GM12878 (cell line): ENCODE data around the gene MAGI3. TPM values are rescaled to one million over a fixed set of nuclear protein-coding genes. Genes with fewer than 3 reads are reported as not detected.

ENCODE experiments used
- ATAC-seq: fragments of 200-7000 bp; cut with Tn5 transposase; 3 replicates; pipeline ENCODE4 v1.9.1; 2020; ENCODE audit warnings: mild to moderate bottlenecking, moderate library complexity
- BruUV-seq: library from RNA; stranded (reverse); fragments of 400-500 nt; replicated peaks from 2 replicates; lab custom pipeline; 2021; lab: Mats Ljungman, UMichigan
- CTCF ChIA-PET: fragments of 300-600 bp; sonication (Branson Sonifier 250); formaldehyde crosslinking; extraction: SDS; loops from one replicate; lab custom pipeline; 2021; ENCODE audit warnings: inconsistent platforms; lab: Yijun Ruan, JAX
- POLR2A ChIA-PET: fragments of 350-600 bp; formaldehyde crosslinking; extraction: SDS; loops from one replicate; lab custom pipeline; 2021; ENCODE audit warnings: inconsistent platforms; lab: Charles Lee
- RAD21 ChIA-PET: fragments of 300-600 bp; sonication (Branson Sonifier 250); formaldehyde crosslinking; loops from one replicate; lab custom pipeline; 2023; ENCODE audit warnings: antibody characterized with exemption; ENCODE audit not compliant: unreplicated experiment; lab: Charles Lee
- SMC1A ChIA-PET: fragments of 300-600 bp; sonication (Branson Sonifier 250); formaldehyde crosslinking; loops from one replicate; lab custom pipeline; 2023; ENCODE audit not compliant: unreplicated experiment, uncharacterized antibody; lab: Charles Lee
- DNase-seq: peaks from one replicate; pipeline ENCODE4 v3.0.0-alpha.2; 2011; ENCODE audit warnings: low read depth, low spot score
- FAIRE-seq: peaks from 3 replicates; lab custom pipeline; 2011; peaks lifted over from hg19 to GRCh38; lab: Jason Lieb, UNC
- H2AFZ ChIP-seq: 2 replicates; pipeline ENCODE4 v1.6.0; 2011; ENCODE audit warnings: low read depth, low read length, control low read depth; ENCODE audit not compliant: control insufficient read depth
- H3K27ac ChIP-seq: 2 replicates; pipeline ENCODE4 v1.5.1; 2011; ENCODE audit warnings: control low read depth; ENCODE audit not compliant: control insufficient read depth, insufficient read depth
- H3K27me3 ChIP-seq, 2 experiments: replicated peaks in 1 of 2; 2 replicates each; pipeline versions ENCODE4 v1.6.0 to v1.6.1; 2011; ENCODE audit warnings: low read length in 1 of 2; ENCODE audit not compliant: control insufficient read depth in 2 of 2, insufficient read depth in 2 of 2
- H3K36me3 ChIP-seq, 2 experiments: 2 replicates each; pipeline ENCODE4 v1.5.1; 2011; ENCODE audit warnings: low read length in 1 of 2; ENCODE audit not compliant: control insufficient read depth in 2 of 2, insufficient read depth in 2 of 2
- H3K4me1 ChIP-seq: 2 replicates; pipeline ENCODE4 v1.6.1; 2011; ENCODE audit warnings: mild to moderate bottlenecking, low read length, moderate library complexity, mixed read lengths; ENCODE audit not compliant: control insufficient read depth, insufficient read depth
- H3K4me2 ChIP-seq: 2 replicates; pipeline ENCODE4 v1.6.0; 2011; ENCODE audit warnings: control low read depth; ENCODE audit not compliant: control insufficient read depth, insufficient read depth
- H3K4me3 ChIP-seq: fragments of 200-600 bp; sonication (generic); 2 replicates; pipeline ENCODE4 v1.5.1; 2016
- H3K79me2 ChIP-seq: 2 replicates; pipeline ENCODE4 v1.6.0; 2011; ENCODE audit warnings: low read length; ENCODE audit not compliant: control insufficient read depth, insufficient read depth
- H3K9ac ChIP-seq: 2 replicates; pipeline ENCODE4 v1.8.0; 2011; ENCODE audit warnings: low read length, control low read depth, mixed read lengths; ENCODE audit not compliant: control insufficient read depth, insufficient read depth
- H3K9me3 ChIP-seq: replicated peaks from 3 replicates; pipeline ENCODE4 v1.5.1; 2011; ENCODE audit warnings: mild to moderate bottlenecking, low read length; ENCODE audit not compliant: control insufficient read depth, insufficient read depth
- H4K20me1 ChIP-seq: 2 replicates; pipeline ENCODE4 v1.6.0; 2011; ENCODE audit not compliant: control insufficient read depth, insufficient read depth
- ASH2L ChIP-seq: fragments of 300-600, 200-600 bp; sonication (generic); IDR thresholded peaks from 2 replicates; pipeline ENCODE4 v1.6.1; 2017; ENCODE audit warnings: low read depth, mild to moderate bottlenecking, borderline replicate concordance
- BACH1 ChIP-seq: fragments of 450-650 bp; IDR thresholded peaks from 2 replicates; pipeline ENCODE4 v1.6.1; 2017; ENCODE audit warnings: mild to moderate bottlenecking, borderline replicate concordance
- CHD1 ChIP-seq: IDR thresholded peaks from 2 replicates; pipeline ENCODE4 v1.6.1; 2012; ENCODE audit warnings: low read depth, low read length, improper control_type of control experiment
- CHD2 ChIP-seq: IDR thresholded peaks from 2 replicates; pipeline ENCODE4 v1.6.1; 2011; ENCODE audit warnings: low read depth, low read length, improper control_type of control experiment, borderline replicate concordance
- CHD4 ChIP-seq: fragments of 200-600 bp; sonication (generic); IDR thresholded peaks from 2 replicates; pipeline ENCODE4 v1.6.1; 2016; ENCODE audit warnings: mild to moderate bottlenecking
- CUX1 ChIP-seq: IDR thresholded peaks from 2 replicates; pipeline ENCODE4 v1.6.1; 2012; ENCODE audit warnings: improper control_type of control experiment, low read depth, low read length; ENCODE audit not compliant: insufficient replicate concordance
- GABPA ChIP-seq: IDR thresholded peaks from 2 replicates; pipeline ENCODE4 v1.6.1; 2014; ENCODE audit warnings: antibody characterized with exemption, low read depth, mild to moderate bottlenecking, inconsistent platforms
- MEF2A ChIP-seq: IDR thresholded peaks from 2 replicates; pipeline ENCODE4 v1.6.1; 2011; ENCODE audit warnings: low read depth, mild to moderate bottlenecking, low read length, moderate library complexity; ENCODE audit not compliant: insufficient read depth
- MYC ChIP-seq: IDR thresholded peaks from 2 replicates; pipeline ENCODE4 v1.6.1; 2011; ENCODE audit warnings: mild to moderate bottlenecking, low read length, moderate library complexity, inconsistent platforms; ENCODE audit not compliant: insufficient read depth, insufficient replicate concordance, insufficient read length, severe bottlenecking
- NBN ChIP-seq: fragments of 450-650 bp; IDR thresholded peaks from 2 replicates; pipeline ENCODE4 v1.6.1; 2016
- NKRF ChIP-seq: fragments of 450-650 bp; conservative IDR thresholded peaks from 2 replicates; pipeline ENCODE4 v1.6.1; 2017; ENCODE audit warnings: mild to moderate bottlenecking, moderate library complexity
- NR2C1 ChIP-seq: fragments of 450-650 bp; IDR thresholded peaks from 2 replicates; pipeline ENCODE4 v1.6.1; 2017; ENCODE audit warnings: antibody characterized with exemption, mild to moderate bottlenecking, moderate library complexity
- RAD51 ChIP-seq: fragments of 450-650 bp; IDR thresholded peaks from 2 replicates; pipeline ENCODE4 v1.6.1; 2016; ENCODE audit warnings: moderate library complexity, mild to moderate bottlenecking, inconsistent platforms
- RFX5 ChIP-seq: IDR thresholded peaks from 2 replicates; pipeline ENCODE4 v1.6.1; 2011; ENCODE audit warnings: low read depth, low read length, improper control_type of control experiment
- RUNX3 ChIP-seq: IDR thresholded peaks from 2 replicates; pipeline ENCODE4 v1.6.1; 2012; ENCODE audit warnings: low read length, inconsistent platforms
- STAT1 ChIP-seq: fragments of 450-650 bp; conservative IDR thresholded peaks from 2 replicates; pipeline ENCODE4 v1.6.1; 2014; ENCODE audit warnings: antibody characterized with exemption, mild to moderate bottlenecking
- SUZ12 ChIP-seq: fragments of 200-600 bp; sonication (generic); IDR thresholded peaks from one replicate; pipeline ENCODE4 v1.6.1; 2018; ENCODE audit warnings: antibody characterized with exemption, mild to moderate bottlenecking; ENCODE audit not compliant: unreplicated experiment
- TAF1 ChIP-seq: IDR thresholded peaks from 2 replicates; pipeline ENCODE4 v1.6.1; 2011; ENCODE audit warnings: mild to moderate bottlenecking, low read depth, low read length, borderline replicate concordance
- WGBS: methylation state at CpG from one replicate; pipeline ENCODE4 v1.1.6; 2016; ENCODE audit warnings: low lambda C conversion rate; ENCODE audit not compliant: insufficient replicate concordance, insufficient coverage; ENCODE audit errors: missing lambda C conversion rate; 5-methylcytosine and 5-hydroxymethylcytosine counted together
- in situ Hi-C: fragments of 300-500 bp; cut with MboI; formaldehyde crosslinking; loops from 9 replicates; pipeline ENCODE4 v1.14.3; 2018; ENCODE audit warnings: mixed read lengths
- intact Hi-C: fragments of 100-400 bp; cut with micrococcal nuclease; formaldehyde crosslinking; loops from one replicate; pipeline ENCODE4 v1.14.2; 2022; ENCODE audit not compliant: unreplicated experiment
- polyA plus RNA-seq, 11 experiments: library from polyadenylated mRNA; depleted of rRNA in 4 of 11; unstranded in 6 of 11; stranded (reverse) in 5 of 11; fragments of >200 nt; fragmentation: Nextera tagmentation in 4 of 11; fragmentation: Illumina TruSeq in 1 of 11; extraction: Ambion mirVana in 4 of 11; extraction: Trizol in 1 of 11; gene quantifications; 1 replicate in 1 of 11; 2 replicates in 10 of 11; pipeline versions ENCODE4 v1.2.1 to v1.2.3, GENCODE V29; 2011 to 2016; ENCODE audit warnings: inconsistent platforms in 2 of 11, missing spikeins in 2 of 11, low read depth in 1 of 11
- total RNA-seq, 4 experiments: library from RNA; depleted of rRNA in 3 of 4; stranded (reverse); fragments of >200 nt in 3 of 4; fragmentation: Illumina TruSeq in 1 of 4; extraction: Trizol in 1 of 4; gene quantifications; 2 replicates each; pipeline versions ENCODE4 v1.2.1 to v1.2.3, GENCODE V29; 2013 to 2021
- TF ChIP-seq, protein P1 (sequence below): IDR thresholded peaks from 2 replicates; pipeline ENCODE4 v1.6.1; 2011; ENCODE audit warnings: mild to moderate bottlenecking, low read depth, low read length, moderate library complexity; ENCODE audit not compliant: insufficient replicate concordance

Gene MAGI3
- total and polyA plus RNA-seq, 10 of the 15 experiments (the other 5 are each of a cell fraction or from before 2014, with no cell fraction given): 0.17 to 0.65 (median 0.32) TPM

DNA sequence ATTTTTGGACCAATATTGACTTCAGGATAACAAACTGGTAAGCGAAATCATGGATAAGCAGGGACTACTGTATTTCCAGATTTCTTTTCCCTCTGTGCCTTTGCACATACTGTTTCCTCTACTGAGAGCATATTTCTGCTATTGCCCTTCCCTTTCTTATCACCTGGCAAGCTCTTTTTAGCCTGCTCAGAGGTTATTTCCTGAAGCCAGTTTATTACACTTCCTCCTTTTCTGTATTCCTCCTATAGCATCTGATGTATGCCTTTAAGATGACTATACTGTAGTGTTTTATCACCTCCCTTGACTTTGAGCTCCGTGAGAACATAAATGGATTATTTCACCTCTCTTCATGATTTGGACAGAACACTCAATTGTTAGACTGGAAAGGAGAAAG is 49.0 kb downstream of the MAGI3 start:
- POLR2A ChIA-PET: no interaction called here
- in situ Hi-C loops: no loop called here

More for the DNA sequence above, 49.0 kb downstream of the MAGI3 start:
- DNase-seq: no peak
- H3K4me2 ChIP-seq: no peak overlapping the region
- H3K9me3 ChIP-seq: no peaks in the 10 kb centered on the region; the same call in 2 of the 3 replicates
- ChIA-PET RAD21 (no interaction called here), CTCF (no interaction called here), SMC1A (no interaction called here)
- 50% methylated on average over 2 of the region's 2 CpGs for WGBS
- no peak for TF ChIP-seq TAF1
- TF ChIP-seq CUX1: no peak
- TF ChIP-seq ASH2L: no peak
- TF ChIP-seq CHD4: no peak
- no peak for TF ChIP-seq GABPA
- TF ChIP-seq RFX5: no peak
- no peak for TF ChIP-seq SUZ12
- no peak for TF ChIP-seq RAD51
- no peak for TF ChIP-seq STAT1
- TF ChIP-seq, protein P1, sequence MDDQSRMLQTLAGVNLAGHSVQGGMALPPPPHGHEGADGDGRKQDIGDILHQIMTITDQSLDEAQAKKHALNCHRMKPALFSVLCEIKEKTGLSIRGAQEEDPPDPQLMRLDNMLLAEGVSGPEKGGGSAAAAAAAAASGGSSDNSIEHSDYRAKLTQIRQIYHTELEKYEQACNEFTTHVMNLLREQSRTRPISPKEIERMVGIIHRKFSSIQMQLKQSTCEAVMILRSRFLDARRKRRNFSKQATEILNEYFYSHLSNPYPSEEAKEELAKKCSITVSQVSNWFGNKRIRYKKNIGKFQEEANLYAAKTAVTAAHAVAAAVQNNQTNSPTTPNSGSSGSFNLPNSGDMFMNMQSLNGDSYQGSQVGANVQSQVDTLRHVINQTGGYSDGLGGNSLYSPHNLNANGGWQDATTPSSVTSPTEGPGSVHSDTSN: no peak
- TF ChIP-seq CHD2: no peak
- no peak for TF ChIP-seq MEF2A
- TF ChIP-seq RUNX3: no peak
- no peak for TF ChIP-seq NKRF
- no peak for TF ChIP-seq NR2C1
- TF ChIP-seq NBN: no peak
- TF ChIP-seq CHD1: no peak
- no peak for TF ChIP-seq MYC
- no peak for TF ChIP-seq BACH1
- no peak overlapping the region for H3K4me3 ChIP-seq
- H4K20me1 ChIP-seq: no peaks in the 10 kb centered on the region
- H3K79me2 ChIP-seq: no peaks in the 10 kb centered on the region
- FAIRE-seq: no peak
- no peak overlapping the region for H3K9ac ChIP-seq
- H2AFZ ChIP-seq: no peak overlapping the region
- no peaks in the 10 kb centered on the region for H3K27me3 ChIP-seq
- H3K27ac ChIP-seq: no peak overlapping the region
- intact Hi-C loops: no loop called here
- no peaks in the 10 kb centered on the region for H3K4me1 ChIP-seq
- no peak for ATAC-seq
- H3K36me3 ChIP-seq: no peaks in the 10 kb centered on the region
- BruUV-seq: no TSS peak
